ENCODE measurements around the gene ROBO1. TPM values are rescaled to one million over a fixed set of nuclear protein-coding genes. Genes with fewer than 3 reads are reported as not detected.
A peak's percentile ranks its signal among the peaks of the same experiment; 100 is the strongest.

ROBO1 gene
- total and polyA plus RNA-seq, 2 of the 13 experiments (the other 11 are each of a cell fraction or from before 2014, with no cell fraction given), result 52.2 to 71.0 TPM

- TF ChIP-seq ZNF782 (CRISPR knock-in tag; IDR thresholded peaks at IDR 0.05; ENCODE audit: borderline replicate concordance) (no peak), ATF6 (CRISPR knock-in tag; conservative IDR thresholded peaks at IDR 0.05) (no peak), EEA1 (CRISPR knock-in tag; IDR thresholded peaks at IDR 0.05; ENCODE audit: borderline replicate concordance) (no peak), ARID5B (CRISPR knock-in tag; IDR thresholded peaks at IDR 0.05) (peak; percentile 64), UBTF (CRISPR knock-in tag; IDR thresholded peaks at IDR 0.05) (peak; percentile 44), ZNF639 (CRISPR knock-in tag; conservative IDR thresholded peaks at IDR 0.05) (no peak), ZBTB40 (IDR thresholded peaks at IDR 0.05) (no peak), ZBTB40 (CRISPR knock-in tag; IDR thresholded peaks at IDR 0.05) (no peak)
Measured at GRCh38 chr3:79019137-79019923, 748.5 kb downstream of the ROBO1 start (continued).
